ENCODE measurements around the gene RFPL3.
"Not testable (repeated sequence)": the region's sequence is repeated elsewhere in the genome, so short reads cannot be mapped to it uniquely, and the experiment has no call there.

Gene RFPL3

DNA sequence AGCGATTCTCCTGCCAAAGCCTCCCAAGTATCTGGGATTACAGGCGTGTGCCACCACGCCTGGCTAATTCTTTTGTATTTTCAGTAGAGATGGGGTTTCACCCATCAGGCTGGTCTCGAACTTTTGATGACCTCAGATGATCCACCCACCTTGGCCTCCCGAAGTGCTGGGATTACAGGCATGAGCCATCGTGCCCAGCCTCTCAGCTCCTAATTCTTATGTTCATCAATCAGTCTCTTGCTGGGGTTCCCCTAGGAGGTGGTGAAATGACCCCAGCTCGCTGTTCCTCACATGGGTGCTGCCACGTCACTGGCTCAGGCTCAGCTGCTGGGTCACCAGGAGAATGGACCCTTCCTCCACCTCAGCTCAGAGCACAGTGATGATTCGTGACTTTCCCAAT is at the start of gene RFPL3:
TSS of gene RFPL3 (plus strand) at position 301 of the 400 bp plus-strand sequence. CDS start 205 bp downstream, outside the sequence.
- not testable (repeated sequence) for DNase-seq

DNA sequence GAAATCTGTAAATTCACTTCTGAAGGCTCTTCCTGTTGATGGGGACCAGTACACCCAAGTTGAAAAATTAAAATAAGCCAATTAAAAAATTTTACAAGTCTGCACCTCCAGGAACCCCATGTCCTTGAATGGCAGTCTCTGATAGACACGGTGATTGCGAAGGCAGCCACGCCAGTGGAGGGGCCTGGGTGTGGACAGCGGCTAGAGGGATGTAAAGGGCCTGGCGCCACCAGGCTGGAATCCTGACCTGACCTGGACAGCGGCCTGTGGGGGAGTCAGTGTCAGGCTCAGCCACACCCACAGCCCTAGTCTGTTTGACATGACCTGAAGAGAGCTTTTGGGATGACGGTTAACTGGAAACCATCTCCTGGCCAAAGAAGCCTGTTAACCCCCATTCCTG is 49.5 kb upstream of the RFPL3 start:
- DNase-seq: no peak

DNA sequence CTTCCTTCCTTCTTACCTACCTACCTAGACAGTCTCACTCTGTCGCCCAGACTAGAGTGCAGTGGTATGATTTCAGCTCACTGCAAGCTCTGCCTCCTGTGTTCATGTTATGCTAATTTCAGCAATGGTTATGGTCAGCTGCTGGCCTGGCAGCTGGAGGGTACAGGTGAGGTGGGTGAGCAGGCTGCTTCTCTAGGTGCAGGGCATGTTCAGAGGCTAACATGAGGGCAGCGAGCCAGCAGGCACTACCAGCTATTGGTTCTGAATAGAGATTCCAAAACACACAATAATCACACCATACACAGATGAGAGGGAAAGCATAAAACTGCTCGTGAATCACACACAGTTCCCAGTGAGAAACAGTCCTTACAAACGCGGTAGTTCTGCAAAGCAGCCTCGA is 48.7 kb upstream of the RFPL3 start:
- DNase-seq: no peak

DNA sequence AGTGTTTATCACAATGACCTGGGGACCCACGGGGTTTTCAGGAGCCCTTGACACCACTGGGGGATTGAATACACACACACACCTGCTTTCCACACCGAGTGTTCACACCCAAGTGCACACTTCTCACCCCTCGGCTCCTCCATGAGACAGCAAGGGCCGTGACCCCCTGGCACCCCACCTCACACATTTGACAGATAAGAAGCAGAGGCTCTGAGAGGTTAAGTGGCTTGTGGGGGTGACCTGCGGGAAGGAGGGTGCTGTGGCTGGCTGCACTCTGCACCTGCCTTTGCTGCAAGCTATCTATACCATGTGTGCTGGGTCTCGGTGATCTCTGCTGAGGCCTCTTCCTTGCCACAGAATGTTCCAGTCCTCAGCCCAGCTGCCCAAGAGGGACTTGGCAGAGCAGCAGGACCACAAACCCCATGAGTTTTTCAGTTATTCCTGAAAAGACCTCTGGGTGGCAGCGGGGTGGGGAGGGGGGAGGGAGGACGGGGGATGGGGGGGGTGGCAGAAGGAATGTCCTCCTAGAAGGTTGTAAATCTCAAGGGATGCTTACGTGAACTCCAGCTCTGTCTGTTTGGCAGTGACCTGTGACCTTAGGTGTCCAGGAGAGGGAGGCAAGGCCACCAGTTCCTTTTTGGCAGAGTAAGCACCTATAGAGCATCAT is 47.9 kb upstream of the RFPL3 start:
- no peak for DNase-seq

DNA sequence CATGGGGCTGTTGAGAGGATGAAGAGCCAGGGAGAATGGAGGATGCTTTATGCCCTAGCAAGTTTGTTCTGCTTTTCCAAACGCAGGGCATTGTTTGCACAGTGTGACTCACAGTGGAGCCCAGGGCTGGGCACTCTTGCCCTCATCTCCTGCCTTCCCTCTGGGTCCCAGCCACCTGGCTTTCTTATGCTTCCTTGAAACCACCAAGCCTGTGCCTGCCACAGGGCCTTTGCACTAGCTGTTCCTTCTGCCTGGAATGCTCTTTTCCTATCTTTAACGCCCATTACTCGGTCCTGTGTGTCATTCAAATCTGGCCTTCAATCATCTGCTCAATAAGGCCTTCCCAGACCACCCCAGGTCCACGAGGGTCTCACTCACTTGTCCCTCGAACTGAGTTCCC is 46.9 kb upstream of the RFPL3 start:
- no peak for DNase-seq

DNA sequence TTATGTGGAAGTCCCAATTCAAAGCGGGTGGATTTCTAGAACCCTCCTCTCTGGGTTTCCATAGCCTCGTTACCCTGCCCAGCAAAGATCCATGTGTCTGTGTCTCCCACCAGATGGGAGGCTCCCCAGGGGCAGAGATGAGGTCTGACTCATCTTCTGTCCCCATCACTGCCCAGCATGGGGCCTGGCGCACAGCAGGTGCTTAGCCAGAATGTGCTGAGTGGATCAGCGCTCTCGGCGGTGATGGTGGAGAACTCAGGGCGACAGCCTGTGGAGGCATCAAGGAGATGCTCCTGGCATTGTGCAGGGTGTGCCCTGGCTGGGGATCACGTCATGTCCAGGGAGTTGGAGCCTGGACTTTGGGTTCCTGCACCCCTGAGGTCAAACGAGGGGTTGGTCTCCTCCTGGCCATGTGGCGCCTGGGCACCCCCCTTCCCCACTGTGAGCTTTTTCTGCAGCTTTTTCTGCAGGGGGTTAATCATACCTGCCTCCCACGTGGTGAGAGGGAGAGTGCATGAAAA is 46.1 kb upstream of the RFPL3 start:
- no peak for DNase-seq

DNA sequence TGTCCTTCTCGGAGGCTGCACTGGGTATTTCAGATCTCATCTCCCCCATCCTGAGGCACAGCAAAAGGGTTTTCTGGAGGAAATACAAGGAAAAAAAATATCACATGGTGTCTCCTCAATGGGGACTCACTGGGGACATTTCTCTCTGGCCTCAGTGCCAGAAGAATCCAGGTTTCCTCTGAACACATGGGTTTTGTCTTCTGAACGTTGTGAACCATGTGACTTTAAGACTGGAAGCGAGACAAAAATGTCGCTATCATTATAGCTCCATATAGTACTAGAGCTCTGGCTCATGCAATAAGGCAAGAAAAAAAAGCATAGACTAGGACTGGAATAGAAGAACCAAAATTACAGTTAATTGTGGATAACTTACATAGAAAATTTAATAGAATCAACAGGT is 44.9 kb upstream of the RFPL3 start:
- no peak for DNase-seq

DNA sequence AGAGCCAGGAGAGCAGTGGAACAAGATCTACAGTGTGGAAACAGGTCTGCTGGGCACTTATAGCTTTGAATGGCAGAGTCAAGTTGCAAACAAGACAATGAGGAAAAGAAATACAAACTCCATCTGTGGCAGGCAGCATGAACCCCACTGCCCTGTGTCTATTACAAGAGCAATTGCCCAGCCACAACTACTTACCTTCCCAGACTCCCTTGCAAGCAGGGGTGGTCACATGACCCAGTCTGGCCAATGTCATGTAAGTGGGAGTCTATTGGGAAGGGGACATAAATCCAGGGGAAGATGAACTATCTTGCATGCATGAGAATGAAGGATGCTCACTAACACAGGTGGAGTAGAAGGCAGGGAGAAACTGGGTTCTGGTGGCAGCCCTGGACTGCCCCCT is 44.1 kb upstream of the RFPL3 start:
- DNase-seq: no peak

DNA sequence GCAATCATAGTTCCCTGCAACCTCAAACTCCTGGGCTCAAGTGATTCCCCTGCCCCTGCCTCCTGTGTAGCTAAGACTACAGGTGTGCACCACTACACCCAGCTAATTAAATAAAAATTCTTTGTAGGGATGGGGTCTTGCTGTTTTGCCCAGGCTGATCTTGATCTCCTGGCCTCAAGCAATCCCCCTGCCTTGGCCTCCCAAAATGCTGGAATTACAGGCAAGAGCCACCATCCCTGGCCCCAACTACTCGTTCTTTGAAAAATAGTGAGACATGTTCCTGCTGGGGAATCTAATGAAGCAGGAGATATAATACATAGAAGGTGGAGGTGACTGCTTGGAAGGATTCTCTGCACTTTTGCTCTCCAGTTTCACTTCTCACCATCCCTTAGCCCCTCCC is 40.1 kb upstream of the RFPL3 start:
- no peak for DNase-seq

DNA sequence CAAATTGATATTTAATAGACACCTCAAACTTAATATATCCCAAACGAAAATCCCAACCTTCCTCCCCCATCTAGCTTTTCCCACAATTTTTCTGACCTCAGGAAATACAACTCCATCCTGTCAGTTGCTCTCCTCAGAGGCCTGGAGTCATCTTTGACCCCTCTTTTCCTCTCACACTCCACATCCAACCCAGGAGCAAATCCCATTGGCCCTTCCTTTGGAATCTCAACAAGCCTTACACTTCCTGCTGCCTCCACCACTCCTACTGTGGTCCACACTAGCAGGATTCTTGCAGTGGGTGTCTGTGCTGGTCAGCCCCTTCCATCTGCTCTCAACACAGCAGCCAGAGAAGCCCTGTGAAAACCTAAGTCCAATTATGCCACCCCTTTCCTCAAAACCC is 39.3 kb upstream of the RFPL3 start:
- no peak for DNase-seq

DNA sequence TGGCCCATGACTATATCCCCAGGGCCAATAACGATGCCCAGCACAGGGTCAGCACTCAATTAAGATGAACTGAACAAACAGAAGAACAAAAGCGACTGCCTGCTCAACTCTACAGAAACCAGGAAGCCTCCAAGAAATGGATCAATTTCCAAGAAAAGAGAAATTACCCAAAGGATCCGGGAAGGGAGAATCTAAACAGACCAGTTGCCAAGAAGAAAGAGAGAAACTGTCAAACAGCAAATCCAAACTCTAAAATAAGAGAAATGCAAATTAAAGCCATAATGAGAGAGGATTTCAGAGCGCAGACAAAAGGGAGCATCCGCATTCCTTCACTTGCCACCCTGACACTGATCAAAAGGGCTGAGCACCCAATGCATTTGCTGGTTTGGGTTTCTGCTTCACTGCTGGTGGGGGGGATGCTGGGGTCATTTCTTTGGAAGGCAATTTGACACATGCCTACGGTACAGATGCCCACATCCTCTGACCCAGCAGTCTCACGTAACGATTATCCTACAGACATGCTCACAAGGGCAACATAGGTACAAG is 37.7 kb upstream of the RFPL3 start:
- DNase-seq: no peak

DNA sequence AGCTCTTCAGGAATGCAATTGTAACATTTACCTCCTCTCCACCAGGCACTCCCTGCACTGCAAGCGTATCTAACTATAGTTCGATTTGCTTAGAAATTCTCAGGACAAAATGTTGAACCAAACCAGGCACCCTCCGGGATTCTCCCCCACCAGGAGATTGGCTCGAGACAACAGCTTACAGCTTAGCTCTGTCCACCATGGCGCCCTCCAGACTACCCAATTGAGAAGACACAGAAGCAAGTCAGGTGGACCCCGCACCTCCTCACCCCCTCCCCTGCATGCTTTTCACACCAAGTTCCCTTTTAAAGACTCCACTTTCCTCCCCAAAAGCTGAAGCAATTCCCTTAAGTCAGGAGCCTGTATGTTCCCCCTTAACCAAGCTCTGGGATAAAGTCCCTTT is 34.7 kb upstream of the RFPL3 start:
- DNase-seq: no peak

DNA sequence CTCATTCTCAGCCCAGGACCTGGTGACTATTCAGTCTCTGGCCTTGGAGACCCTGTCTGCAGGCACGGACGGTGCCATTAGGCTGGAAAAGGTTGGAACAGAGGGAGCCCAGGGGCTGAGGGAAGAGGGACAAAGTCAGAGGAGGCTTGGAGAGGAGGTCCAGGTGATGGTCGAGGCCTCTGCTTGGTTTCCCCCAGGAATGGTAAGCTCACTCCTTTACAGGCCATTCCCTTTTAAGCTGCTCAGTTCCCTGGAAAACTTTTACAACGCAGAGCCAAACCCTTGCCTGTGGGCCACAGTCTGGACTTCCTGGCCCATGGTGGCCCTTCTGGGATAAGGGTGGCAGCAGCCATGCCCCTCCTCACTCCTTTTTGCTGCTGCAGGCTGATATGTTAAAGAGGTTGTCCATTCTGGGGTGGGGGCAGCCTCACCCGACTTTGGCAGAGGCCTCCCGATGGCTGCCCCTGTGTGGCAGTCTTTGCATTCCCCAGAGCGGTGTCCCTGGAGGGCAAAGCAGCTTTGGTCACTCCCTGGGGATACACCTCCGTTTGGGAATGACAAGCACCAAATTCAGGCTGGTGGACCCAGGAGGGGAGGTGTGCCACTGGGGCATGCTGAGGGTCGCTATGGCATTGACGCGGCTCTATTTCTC is 34.0 kb upstream of the RFPL3 start:
- DNase-seq: no peak

DNA sequence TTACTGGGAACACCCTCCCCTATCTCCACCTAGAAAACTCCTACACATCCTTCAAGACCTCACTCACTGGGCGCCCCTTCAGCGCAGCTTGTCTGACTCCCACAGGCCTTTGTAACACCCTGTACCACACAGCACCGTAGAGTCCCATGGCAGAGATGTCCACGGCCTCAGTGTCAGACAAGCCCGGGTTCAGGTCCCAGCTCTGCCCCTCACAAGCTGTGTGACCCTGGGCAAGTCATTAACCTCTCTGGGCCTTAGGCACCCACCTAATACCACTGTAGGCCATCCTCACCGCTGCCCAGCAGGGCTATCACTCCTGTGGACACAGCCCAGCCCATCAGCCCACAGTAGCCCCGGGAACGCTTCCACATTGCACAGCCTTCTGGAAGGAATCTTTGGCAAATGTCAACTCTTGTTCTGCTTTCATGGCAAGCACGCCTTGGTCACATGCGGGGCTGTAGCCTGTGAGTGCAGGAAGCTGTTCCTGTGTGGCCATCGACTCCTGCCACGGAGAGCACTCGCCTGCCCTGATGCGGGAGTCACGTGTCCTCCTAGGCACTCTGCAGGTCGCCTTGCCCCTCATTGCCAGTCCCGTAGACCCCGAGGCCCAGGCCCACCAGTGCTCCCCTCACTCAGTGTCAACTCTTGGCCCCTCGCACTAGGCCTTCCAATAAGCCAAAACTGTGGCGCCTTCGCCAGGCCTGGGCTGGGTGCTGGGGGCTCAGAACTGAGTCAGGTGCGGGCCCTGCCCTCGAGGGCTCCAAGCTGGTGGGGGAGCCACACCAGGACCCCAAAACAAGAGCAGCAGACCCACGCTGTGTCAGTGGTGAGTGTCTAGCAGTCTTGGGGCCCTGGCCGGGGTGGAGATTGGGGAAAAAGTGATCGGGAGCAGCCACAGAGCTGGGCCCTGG is 32.9 kb upstream of the RFPL3 start:
- no peak for DNase-seq

DNA sequence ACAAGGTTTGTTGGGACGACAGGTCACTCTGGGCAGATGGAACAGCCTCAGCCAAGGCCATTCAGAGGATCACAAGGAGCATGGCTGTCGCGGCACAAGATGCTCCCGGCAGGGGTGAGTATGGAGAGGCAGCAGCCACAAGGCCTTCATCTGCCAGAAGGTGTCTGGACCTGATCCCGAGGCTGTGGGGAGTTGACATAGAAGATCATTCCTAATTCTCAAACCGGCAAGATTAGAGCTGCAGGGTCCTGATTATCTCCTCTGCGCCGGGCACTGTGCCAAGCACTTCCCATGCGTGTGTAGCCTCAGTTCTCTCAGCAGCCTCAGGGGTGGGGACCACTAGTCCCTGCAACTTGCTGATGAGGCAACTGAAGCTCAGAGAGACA is 32.3 kb upstream of the RFPL3 start:
- no peak for DNase-seq

DNA sequence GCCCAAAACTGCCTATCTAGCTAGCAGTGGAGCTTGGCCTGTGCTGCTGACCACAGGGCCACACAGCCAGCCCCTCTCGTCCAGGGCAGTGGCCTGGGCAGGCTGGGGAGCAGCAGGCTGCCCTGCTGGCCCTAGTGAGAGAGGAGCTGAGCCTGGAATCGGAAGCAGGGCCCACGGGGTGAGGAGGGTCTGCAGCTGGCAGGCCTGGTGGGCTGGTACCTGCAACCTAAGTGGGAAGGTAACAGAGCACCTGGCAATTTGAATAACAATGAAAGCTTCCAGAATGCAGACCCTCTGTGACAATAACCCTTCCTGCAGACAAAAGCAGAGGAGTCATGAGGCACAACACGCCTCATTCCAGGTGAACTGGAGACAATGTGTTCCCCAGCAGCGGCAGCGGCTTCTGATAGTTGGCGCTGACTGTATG is 31.8 kb upstream of the RFPL3 start:
- no peak for DNase-seq

DNA sequence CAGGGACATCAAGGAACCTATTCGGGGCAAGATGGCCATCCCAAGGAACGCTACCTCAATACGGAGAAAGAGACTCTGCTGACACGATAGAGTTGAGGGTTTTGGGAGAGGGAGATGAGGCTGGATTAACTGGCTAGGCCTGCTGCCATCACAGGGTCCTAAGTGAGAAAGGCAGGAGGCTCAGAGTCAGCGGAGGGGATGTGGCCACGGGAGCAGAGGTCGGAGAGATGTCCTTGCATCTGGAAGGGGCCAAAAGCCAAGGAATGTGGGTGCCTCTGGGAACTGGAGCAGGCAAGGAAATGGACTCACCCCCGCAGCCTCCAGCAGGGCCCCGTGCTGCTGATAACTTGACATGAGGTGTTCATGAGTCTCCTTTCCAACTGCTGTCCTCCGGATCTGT is 31.0 kb upstream of the RFPL3 start:
- no peak for DNase-seq

DNA sequence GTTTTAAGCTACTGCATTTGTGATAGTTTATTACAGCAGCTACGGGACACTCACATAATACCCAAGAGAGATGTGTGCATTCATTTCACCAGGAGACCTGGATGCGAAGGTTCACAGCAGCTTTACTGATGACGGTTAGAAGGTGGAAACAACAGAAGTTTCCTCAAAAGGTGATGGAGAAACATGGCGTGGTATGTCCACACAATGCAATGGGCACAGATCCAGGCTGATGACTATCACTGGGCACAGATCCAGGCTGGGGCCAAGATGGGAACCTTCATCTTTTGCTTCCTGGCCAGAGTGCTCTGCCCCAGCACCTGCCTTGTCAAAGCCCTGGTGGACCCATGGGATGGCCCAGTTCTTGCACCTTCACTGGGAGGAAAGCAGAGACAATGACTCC is 30.6 kb upstream of the RFPL3 start:
- no peak for DNase-seq

DNA sequence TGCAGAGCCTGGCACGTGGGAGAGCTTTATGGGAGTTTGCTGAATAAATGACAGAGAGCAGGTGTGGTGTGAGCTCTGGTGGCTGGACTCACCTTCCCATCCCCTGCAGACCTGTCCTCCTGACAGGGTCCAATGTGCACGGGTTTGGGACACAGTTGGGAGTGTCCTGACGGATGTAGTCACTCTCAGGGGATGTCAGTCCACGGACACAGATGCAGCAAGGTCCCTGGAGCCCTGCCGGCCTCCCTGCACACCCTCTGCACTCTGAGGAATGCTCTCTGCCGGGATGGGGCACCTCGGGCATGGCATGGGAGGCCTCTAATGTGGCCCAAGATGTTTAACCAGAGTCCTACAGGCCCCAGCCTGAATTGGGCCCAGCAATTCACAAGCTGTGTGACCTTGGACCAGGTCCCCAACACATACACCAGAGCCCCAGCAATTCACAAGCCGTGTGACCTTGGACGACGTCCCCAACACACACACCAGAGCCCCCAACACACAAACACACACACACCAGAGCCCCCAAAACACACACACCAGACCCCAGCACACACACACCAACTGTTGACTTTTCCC is 30.0 kb upstream of the RFPL3 start:
- DNase-seq: no peak

DNA sequence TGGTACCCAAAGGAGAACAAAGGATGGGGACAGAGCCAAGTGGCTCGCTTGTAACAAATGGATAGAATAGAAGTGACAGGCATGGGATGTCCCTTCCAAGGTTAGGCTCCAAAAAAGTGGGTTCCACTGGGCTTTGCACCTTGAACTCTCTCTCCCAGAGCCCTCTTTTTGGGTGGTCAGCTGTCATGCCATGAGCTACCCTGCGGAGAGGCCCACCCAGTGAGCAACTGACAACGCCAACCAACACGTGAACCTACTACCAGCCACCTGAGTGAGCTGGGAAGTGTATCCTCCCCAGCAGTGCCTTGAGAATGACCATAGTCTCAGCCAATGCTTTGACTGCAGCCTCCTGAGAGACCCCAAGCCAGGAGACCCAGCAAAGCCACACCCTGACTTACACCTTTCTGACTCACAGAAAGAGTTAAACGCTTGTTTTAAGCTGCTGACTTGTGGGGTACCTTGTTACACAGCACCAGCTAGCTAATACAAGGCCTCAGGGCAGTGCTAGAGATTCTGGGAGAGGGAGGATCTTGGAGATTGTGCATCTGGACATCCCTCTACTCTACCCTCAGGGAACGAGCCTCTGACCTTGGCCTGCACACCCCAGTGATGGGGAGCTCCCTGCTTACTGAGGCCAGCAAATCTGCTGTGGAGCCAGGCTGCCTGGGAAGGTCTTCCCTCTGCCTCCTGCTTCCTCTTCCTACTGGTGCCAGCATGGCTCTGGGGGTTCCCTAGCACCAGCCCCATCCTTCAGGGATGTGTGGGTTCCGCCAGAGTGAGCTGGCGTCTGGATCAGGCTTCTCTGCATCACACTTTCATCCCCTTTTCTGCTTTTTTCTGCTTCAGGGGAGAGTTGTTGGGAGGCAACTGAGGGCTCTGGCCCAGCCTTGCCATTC is 29.1 kb upstream of the RFPL3 start:
- no peak for DNase-seq

DNA sequence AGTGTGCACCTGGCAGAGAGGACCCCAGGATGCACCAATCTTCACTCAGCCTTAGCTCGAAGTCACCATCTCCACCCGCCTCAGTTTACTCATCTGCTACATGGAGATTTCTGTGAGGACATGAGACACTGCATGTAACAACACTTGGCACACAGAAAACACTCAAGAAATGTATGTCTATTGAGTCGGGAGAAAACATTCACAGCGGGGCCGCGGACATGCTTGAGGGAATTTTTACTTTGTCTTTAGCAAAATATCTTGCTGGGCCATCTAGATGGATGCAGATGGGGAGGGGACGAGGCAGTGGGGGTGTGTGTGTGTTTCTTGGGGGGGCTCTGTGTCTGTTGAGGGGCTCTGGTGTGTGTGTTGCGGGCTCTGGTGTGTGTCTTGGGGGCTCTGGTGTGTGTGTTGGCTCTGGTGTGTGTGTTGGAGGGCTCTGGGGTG is 28.4 kb upstream of the RFPL3 start:
- no peak for DNase-seq

Data from DMS79 (cell line).